Heart left ventricle (tissue), 16 donors: ENCODE results near the gene STRN4. TPM values are rescaled to one million over a fixed set of nuclear protein-coding genes. Genes with fewer than 3 reads are reported as not detected.
A peak's percentile ranks its signal among the peaks of the same experiment; 100 is the strongest.

Source experiments
- ATAC-seq, 4 donors: fragments of 200-7000 bp; cut with Tn5 transposase; one replicate each; pipeline ENCODE4 v1.9.1; 2020 to 2022; ENCODE audit warnings: moderate library complexity in 4 of 4, mild to moderate bottlenecking in 3 of 4, moderate number of reproducible peaks in 1 of 4
- DNase-seq, 5 donors: peaks; one replicate each; pipeline ENCODE4 v3.0.0-alpha.2; 2020
- H3K27ac ChIP-seq, 12 donors: fragments of 200-600 bp; sonication (generic) in 4 of 12; one replicate each; pipeline versions ENCODE4 v1.5.0 to v1.8.0; 2016 to 2022; ENCODE audit warnings: mild to moderate bottlenecking in 2 of 12
- H3K27me3 ChIP-seq, 9 donors: fragments of 200-600 bp; sonication (generic) in 2 of 9; one replicate each; pipeline versions ENCODE4 v1.5.1 to v1.8.0; 2016 to 2022; ENCODE audit warnings: mild to moderate bottlenecking in 3 of 9
- H3K36me3 ChIP-seq, 9 donors: fragments of 200-600 bp; sonication (generic) in 2 of 9; one replicate each; pipeline versions ENCODE4 v1.5.0 to v1.8.0; 2018 to 2022; ENCODE audit warnings: mild to moderate bottlenecking in 2 of 9
- H3K4me1 ChIP-seq, 12 donors: fragments of 200-600 bp; sonication (generic) in 4 of 12; one replicate each; pipeline versions ENCODE4 v1.5.0 to v1.8.0; 2016 to 2022; ENCODE audit warnings: mild to moderate bottlenecking in 3 of 12
- H3K4me3 ChIP-seq, 12 donors: fragments of 200-600 bp; sonication (generic) in 4 of 12; one replicate each; pipeline versions ENCODE4 v1.5.0 to v1.8.0; 2017 to 2022; ENCODE audit warnings: mild to moderate bottlenecking in 9 of 12, moderate library complexity in 4 of 12
- H3K9me3 ChIP-seq, 12 donors: fragments of 200-600 bp; sonication (generic) in 4 of 12; one replicate each; pipeline versions ENCODE4 v1.5.0 to v1.8.0; 2016 to 2022; ENCODE audit warnings: mild to moderate bottlenecking in 1 of 12
- CTCF ChIP-seq, 12 donors: fragments of 200-600 bp; sonication (generic) in 4 of 12; IDR thresholded peaks; one replicate each; pipeline versions ENCODE4 v1.5.0 to v1.8.0; 2018 to 2022; ENCODE audit warnings: antibody characterized with exemption in 12 of 12, mild to moderate bottlenecking in 5 of 12
- POLR2A ChIP-seq, 2 donors: fragments of 450-650 bp; IDR thresholded peaks; one replicate each; pipeline ENCODE4 v1.6.1; 2017; ENCODE audit warnings: antibody characterized with exemption in 2 of 2, mild to moderate bottlenecking in 2 of 2, moderate library complexity in 2 of 2
- WGBS, 4 donors: extraction: QIAGEN DNeasy Blood & Tissue Kit in 2 of 4; methylation state at CpG; one replicate each; pipeline versions ENCODE4 v1.1.5 to v1.1.7; 2013 to 2018; 5-methylcytosine and 5-hydroxymethylcytosine counted together
- intact Hi-C, 10 donors: fragments of 100-400 bp; cut with DNase I; formaldehyde crosslinking; loops; one replicate each; pipeline versions ENCODE4 v1.11.1 to v1.14.2; 2022
- polyA plus RNA-seq, 2 donors: library from polyadenylated mRNA; stranded (reverse); fragments of 200-250 nt; gene quantifications; one replicate each; pipeline ENCODE4 v1.2.3, GENCODE V29; 2013
- total RNA-seq, 9 donors: library from RNA; depleted of rRNA in 2 of 9; stranded (reverse); fragments of >200 nt in 2 of 9; fragmentation: NEBNext Ultra II Directional in 3 of 9; extraction: Animal tissue kit (Norgen Biotek cat#: 25700) in 3 of 9; gene quantifications; one replicate each; pipeline versions ENCODE4 v1.1.0 to v1.2.4, GENCODE V29; 2016 to 2023
- donor health status: ischemic (EF 13 %, LVEDD 7.1; RV severe dilation, severe dysfunction).
- donor health status: healthy with polysubstance abuse.
- donor health status: DM: no; HTN: yes; CAD: no.
- donor health status: DM: no; HTN: no; CAD: no.
- donor health status: ischemic (EF 25% LVEDD 6.9; RV normal size, moderate dysfunction).
- donor health status: ischemic (EF 25% LVEDD 5.7; RV mildly dilated, moderate dysfunction).
- donor health status: healthy.
- donor health status: DM: yes; HTN: yes; CAD: no.
- donor health status: ischemic (EF 35%, LVEDD 5.7; RV mildly dilated, moderate dysfunction).
- donor health status: nonischemic (EF 11% LVEDD 7.7; RV severe dilation, severe dysfunction).
- donor health status: DM: yes; HTN: yes; CAD: no.
- donor health status: PGD.
- donor health status: ischemic (EF 29% LVEDD 5.4; RV normal size, mild dysfunction).
- donor health status: nonischemic (EF 23%, LVEDD 6.1; RV moderate dilation, normal function).

STRN4 gene
- total and polyA plus RNA-seq, 11 donors, result 41.0 to 93.6 (median 53.7) TPM

DNA sequence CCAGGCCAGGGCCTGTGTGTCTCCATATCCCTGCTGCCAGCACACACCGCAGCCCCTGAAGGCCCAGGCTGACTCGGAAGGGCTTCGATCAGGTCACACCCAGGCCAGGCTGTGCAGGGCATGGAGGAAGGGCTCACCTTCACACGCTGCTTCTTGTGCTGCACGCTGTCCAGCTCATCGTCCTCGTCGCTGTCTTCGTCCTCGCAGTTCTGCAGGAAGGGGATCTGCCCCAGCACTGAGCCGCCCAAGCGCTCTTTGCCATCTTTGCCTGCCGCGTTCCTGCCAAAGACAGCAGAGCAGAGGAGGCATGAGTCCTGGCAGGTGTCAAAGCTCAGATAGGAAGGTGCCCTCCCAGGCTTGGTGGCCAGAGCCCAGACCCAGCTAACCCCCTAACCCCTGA lies 15.7 kb downstream of the STRN4 start:
- Histone ChIP-seq H3K4me3 (no peak overlapping the region), H3K4me1 (peaks cover 0 to 82% (median 22%) of the 10 kb centered on the region in 12 donors), H3K27me3 (no peaks in the 10 kb centered on the region), H3K9me3 (no peaks in the 10 kb centered on the region), H3K36me3 (peaks cover 0 to 98% (median 93%) of the 10 kb centered on the region in 9 donors), H3K27ac (no peak overlapping the region)
- ATAC-seq (no peak), DNase-seq (peak in 1 of 5 donors; percentile 44)
- TF ChIP-seq CTCF (IDR thresholded peaks at IDR 0.05) (no peak), POLR2A (IDR thresholded peaks at IDR 0.05) (no peak)
- intact Hi-C loops, result no loop called here
- 93 to 95% (median 94%) methylated on average over 14 of the region's 14 CpGs for WGBS, 4 donors

GRCh38 chr19:46730187-46730586 lies 16.1 kb downstream of the STRN4 start:
- TF ChIP-seq CTCF (IDR thresholded peaks at IDR 0.05) (no peak), POLR2A (IDR thresholded peaks at IDR 0.05) (no peak)
- Histone ChIP-seq H3K4me3 (no peak overlapping the region), H3K27me3 (no peaks in the 10 kb centered on the region), H3K27ac (no peak overlapping the region), H3K9me3 (no peaks in the 10 kb centered on the region), H3K36me3 (peaks cover 0 to 98% (median 93%) of the 10 kb centered on the region in 9 donors), H3K4me1 (peaks cover 0 to 78% (median 21%) of the 10 kb centered on the region in 12 donors)
- WGBS, 4 donors, result 93 to 98% (median 96%) methylated on average over 6 to 9 of the region's 9 CpGs
- intact Hi-C loops, result no loop called here
- ATAC-seq, result no peak
- DNase-seq, result no peak

DNA sequence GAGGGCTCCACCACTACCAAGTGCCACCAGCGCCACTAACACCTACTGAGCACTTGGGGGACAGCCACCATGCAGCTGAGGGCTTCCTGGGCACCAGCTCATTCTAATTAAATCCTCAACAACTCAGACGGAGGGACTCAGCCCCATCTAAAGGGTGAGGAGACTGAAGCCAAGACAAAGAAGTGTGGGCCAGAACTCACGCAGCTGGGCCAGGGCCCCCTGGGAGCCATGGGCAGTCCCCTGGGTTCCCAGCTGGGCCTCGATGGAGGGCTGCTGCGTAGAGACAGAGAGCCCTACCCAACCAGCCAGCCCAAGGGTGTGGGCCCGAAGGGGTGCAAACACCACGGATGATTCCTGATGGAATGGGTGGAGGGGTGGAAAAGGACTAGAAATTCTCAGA lies 16.6 kb downstream of the STRN4 start:
- H3K9me3 ChIP-seq, result no peaks in the 10 kb centered on the region
- ATAC-seq (no peak), DNase-seq (peak in 1 of 5 donors; percentile 46)
- 71 to 92% (median 75%) methylated on average over 5 to 7 of the region's 7 CpGs for WGBS, 4 donors
- TF ChIP-seq CTCF (IDR thresholded peaks at IDR 0.05), result no peak
- no peak for TF ChIP-seq POLR2A (IDR thresholded peaks at IDR 0.05)
- intact Hi-C loops, result loop anchor here in 3 of 10 donors (2.0 kb wide), 2 partner anchors 15 to 25 kb away; no protein-coding TSS in a partner anchor
- no peak overlapping the region for H3K27ac ChIP-seq
- H3K36me3 ChIP-seq, result peaks cover 0 to 98% (median 94%) of the 10 kb centered on the region in 9 donors
- peaks cover 0 to 74% (median 21%) of the 10 kb centered on the region in 12 donors for H3K4me1 ChIP-seq
- H3K27me3 ChIP-seq, result no peaks in the 10 kb centered on the region
- H3K4me3 ChIP-seq, result no peak overlapping the region

DNA sequence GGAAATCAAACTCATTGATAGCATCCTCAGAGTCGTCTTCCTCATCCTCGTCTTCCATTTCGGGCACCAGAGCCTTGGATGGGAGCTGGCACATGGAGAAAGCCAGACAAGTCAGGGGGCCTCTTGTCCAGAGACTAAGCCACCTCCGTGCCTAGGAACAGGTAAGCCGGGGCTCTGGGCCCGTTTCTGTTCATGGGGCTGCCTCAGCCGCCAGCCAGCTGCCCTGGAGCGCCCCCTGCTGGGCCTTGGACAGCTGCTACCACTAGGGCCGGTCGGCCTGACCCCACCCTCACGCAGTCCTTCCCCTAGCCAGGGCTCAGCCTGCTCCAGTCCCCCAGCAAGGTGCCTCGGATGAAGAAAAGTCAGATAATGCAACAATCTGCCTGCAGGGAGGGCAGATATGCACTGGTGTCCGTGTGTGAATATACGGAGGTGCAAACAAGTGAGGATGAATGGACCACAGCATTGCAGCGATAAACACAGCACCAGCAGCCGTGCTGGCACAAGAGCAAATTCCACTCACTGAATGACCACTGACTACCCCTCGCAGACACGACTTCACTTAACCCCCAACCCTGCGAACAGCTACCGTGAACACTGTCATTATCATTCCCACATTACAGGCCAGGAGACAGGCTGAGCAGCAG lies 17.4 kb downstream of the STRN4 start:
- 32 to 48% (median 38%) methylated on average over 9 to 20 of the region's 20 CpGs for WGBS, 4 donors

More for the DNA sequence above, 17.4 kb downstream of the STRN4 start:
- TF ChIP-seq POLR2A (IDR thresholded peaks at IDR 0.05), result no peak
- peak; percentile 89 to 99 (median 94) for TF ChIP-seq CTCF (IDR thresholded peaks at IDR 0.05)
- Histone ChIP-seq H3K36me3 (peaks cover 0 to 98% (median 93%) of the 10 kb centered on the region in 9 donors), H3K4me1 (peaks cover 0 to 65% (median 21%) of the 10 kb centered on the region in 12 donors), H3K27me3 (no peaks in the 10 kb centered on the region), H3K4me3 (peak overlapping the region in 2 of 12 donors; percentile 24 to 28), H3K27ac (peak overlapping the region; percentile 39 to 87 (median 71)), H3K9me3 (no peaks in the 10 kb centered on the region)
- DNase-seq, result peak; percentile 75 to 89 (median 81)
- peak; percentile 65 to 83 (median 68) for ATAC-seq
- intact Hi-C loops, result loop anchor here in 5 of 10 donors (1.0 to 2.0 kb wide), 4 partner anchors 14 to 25 kb away; no protein-coding TSS in a partner anchor
